ENCODE results near the gene NAALADL2. TPM values are rescaled to one million over a fixed set of nuclear protein-coding genes. Genes with fewer than 3 reads are reported as not detected.
"Not testable (repeated sequence)": the region's sequence is repeated elsewhere in the genome, so short reads cannot be mapped to it uniquely, and the experiment has no call there.

NAALADL2 gene
- total and polyA plus RNA-seq, 2 experiments from 2014 or later = 3.4 to 15.3 TPM

DNA sequence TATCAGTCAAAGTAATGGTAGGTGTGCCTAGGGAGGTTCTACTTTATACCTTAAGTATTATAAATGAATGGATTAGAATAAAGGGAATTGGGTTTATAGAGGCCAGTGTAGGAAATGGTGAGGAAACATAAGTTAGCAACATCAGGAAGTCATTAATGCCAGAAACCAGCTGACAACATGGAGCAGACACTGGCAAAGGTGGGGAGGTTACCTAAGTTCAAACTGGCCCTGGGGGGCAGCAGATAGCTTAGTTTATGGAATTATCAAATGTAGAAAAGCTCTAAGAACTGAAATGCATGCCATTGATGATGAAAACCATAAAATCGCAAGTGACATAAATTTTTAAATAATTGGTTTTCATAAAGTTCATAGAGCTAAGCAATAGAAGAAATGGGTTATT lies 498.6 kb downstream of the NAALADL2 start:
- no peak overlapping the region for H3K4me3 ChIP-seq
- no peak for DNase-seq (ENCODE audit: low spot score)
- H2AFZ ChIP-seq = no peak overlapping the region
- H3K4me2 ChIP-seq = no peak overlapping the region
- no peaks in the 10 kb centered on the region for H3K79me2 ChIP-seq
- H3K27ac ChIP-seq = no peak overlapping the region
- no peaks in the 10 kb centered on the region for H3K9me3 ChIP-seq (ENCODE audit: low read depth)
- H3K36me3 ChIP-seq (replicated peaks; ENCODE audit: insufficient read depth, low read depth) = no peaks in the 10 kb centered on the region
- 92% methylated on average over 1 of the region's 1 CpG for WGBS (ENCODE audit: low lambda C conversion rate, missing lambda C conversion rate)
- no peaks in the 10 kb centered on the region for H3K27me3 ChIP-seq
- TF ChIP-seq EZH2phosphoT487 (IDR thresholded peaks at IDR 0.05; ENCODE audit: low read depth, severe bottlenecking, unreplicated experiment) (no peak), EZH2 (IDR thresholded peaks at IDR 0.05; ENCODE audit: borderline replicate concordance) (no peak), CTCF (IDR thresholded peaks at IDR 0.05; ENCODE audit: poor library complexity) (no peak)
- H3K9me2 ChIP-seq (replicated peaks; ENCODE audit: insufficient read depth) = no peaks in the 10 kb centered on the region
- no peaks in the 10 kb centered on the region for H4K20me1 ChIP-seq (ENCODE audit: insufficient read depth, poor library complexity, severe bottlenecking)
- H3K4me1 ChIP-seq (ENCODE audit: insufficient read depth) = no peaks in the 10 kb centered on the region

GRCh38 chr3:175358935-175359334 lies 499.8 kb downstream of the NAALADL2 start:
- H3K27me3 ChIP-seq = no peaks in the 10 kb centered on the region
- no peak overlapping the region for H3K4me3 ChIP-seq
- TF ChIP-seq EZH2 (IDR thresholded peaks at IDR 0.05; ENCODE audit: borderline replicate concordance) = no peak
- TF ChIP-seq CTCF (IDR thresholded peaks at IDR 0.05; ENCODE audit: poor library complexity) = no peak
- TF ChIP-seq EZH2phosphoT487 (IDR thresholded peaks at IDR 0.05; ENCODE audit: low read depth, severe bottlenecking, unreplicated experiment) = no peak
- no peaks in the 10 kb centered on the region for H3K9me2 ChIP-seq (replicated peaks; ENCODE audit: insufficient read depth)
- no peaks in the 10 kb centered on the region for H3K36me3 ChIP-seq (replicated peaks; ENCODE audit: insufficient read depth, low read depth)
- no peaks in the 10 kb centered on the region for H3K79me2 ChIP-seq
- no peaks in the 10 kb centered on the region for H3K4me1 ChIP-seq (ENCODE audit: insufficient read depth)
- no peak for DNase-seq (ENCODE audit: low spot score)
- no peaks in the 10 kb centered on the region for H3K9me3 ChIP-seq (ENCODE audit: low read depth)
- no peak overlapping the region for H3K27ac ChIP-seq
- H4K20me1 ChIP-seq (ENCODE audit: insufficient read depth, poor library complexity, severe bottlenecking) = no peaks in the 10 kb centered on the region
- H3K4me2 ChIP-seq = no peak overlapping the region
- H2AFZ ChIP-seq = no peak overlapping the region

DNA sequence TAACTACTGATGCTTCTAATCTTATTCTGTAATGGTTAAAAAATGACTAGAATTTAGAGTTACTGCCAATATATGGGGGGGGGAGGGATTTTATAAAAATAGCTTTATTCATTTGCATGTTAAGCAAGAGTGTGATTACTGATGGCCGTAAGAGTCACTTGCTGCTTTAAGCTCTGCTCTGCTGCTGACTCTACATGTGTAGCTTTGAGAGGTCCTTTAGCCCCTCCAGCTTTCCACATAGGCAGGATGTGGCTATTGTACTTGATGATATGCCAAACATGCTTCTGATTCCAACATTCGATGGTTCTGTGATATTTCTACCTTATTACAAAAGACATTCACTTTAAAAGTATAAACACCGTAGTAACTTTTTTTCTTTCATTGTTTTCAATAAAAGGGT lies 511.3 kb downstream of the NAALADL2 start:
- not testable (repeated sequence) for H3K27me3 ChIP-seq; H3K9me2 ChIP-seq (replicated peaks; ENCODE audit: insufficient read depth); H4K20me1 ChIP-seq (ENCODE audit: insufficient read depth, poor library complexity, severe bottlenecking); H3K4me1 ChIP-seq (ENCODE audit: insufficient read depth); H3K4me2 ChIP-seq; H3K36me3 ChIP-seq (replicated peaks; ENCODE audit: insufficient read depth, low read depth); H2AFZ ChIP-seq; H3K79me2 ChIP-seq; H3K9me3 ChIP-seq (ENCODE audit: low read depth); H3K27ac ChIP-seq; H3K4me3 ChIP-seq
- peak; percentile 4 for DNase-seq (ENCODE audit: low spot score)
- 58% methylated on average over 3 of the region's 3 CpGs for WGBS (ENCODE audit: low lambda C conversion rate, missing lambda C conversion rate)

GRCh38 chr3:175371187-175371586 lies 512.1 kb downstream of the NAALADL2 start:
- WGBS (ENCODE audit: low lambda C conversion rate, missing lambda C conversion rate) = 98% methylated on average over 18 of the region's 18 CpGs
- H3K79me2 ChIP-seq; H4K20me1 ChIP-seq (ENCODE audit: insufficient read depth, poor library complexity, severe bottlenecking); H3K36me3 ChIP-seq (replicated peaks; ENCODE audit: insufficient read depth, low read depth); DNase-seq (ENCODE audit: low spot score); H3K4me3 ChIP-seq; H3K9me3 ChIP-seq (ENCODE audit: low read depth); H3K9me2 ChIP-seq (replicated peaks; ENCODE audit: insufficient read depth); H3K27me3 ChIP-seq; H3K4me1 ChIP-seq (ENCODE audit: insufficient read depth); H2AFZ ChIP-seq; H3K27ac ChIP-seq; H3K4me2 ChIP-seq: not testable (repeated sequence)

GRCh38 chr3:175374705-175375104 lies 515.6 kb downstream of the NAALADL2 start:
- H3K36me3 ChIP-seq (replicated peaks; ENCODE audit: insufficient read depth, low read depth) = no peaks in the 10 kb centered on the region
- no peak overlapping the region for H3K4me2 ChIP-seq
- H3K9me2 ChIP-seq (replicated peaks; ENCODE audit: insufficient read depth) = no peaks in the 10 kb centered on the region
- DNase-seq (ENCODE audit: low spot score) = no peak
- H4K20me1 ChIP-seq (ENCODE audit: insufficient read depth, poor library complexity, severe bottlenecking) = no peaks in the 10 kb centered on the region
- 100% methylated on average over 1 of the region's 1 CpG for WGBS (ENCODE audit: low lambda C conversion rate, missing lambda C conversion rate)
- no peaks in the 10 kb centered on the region for H3K9me3 ChIP-seq (ENCODE audit: low read depth)
- no peaks in the 10 kb centered on the region for H3K27me3 ChIP-seq
- no peak overlapping the region for H3K27ac ChIP-seq
- no peaks in the 10 kb centered on the region for H3K79me2 ChIP-seq
- H2AFZ ChIP-seq = no peak overlapping the region
- TF ChIP-seq EZH2 (IDR thresholded peaks at IDR 0.05; ENCODE audit: borderline replicate concordance) = no peak
- TF ChIP-seq EZH2phosphoT487 (IDR thresholded peaks at IDR 0.05; ENCODE audit: low read depth, severe bottlenecking, unreplicated experiment) = no peak
- H3K4me3 ChIP-seq = no peak overlapping the region
- H3K4me1 ChIP-seq (ENCODE audit: insufficient read depth) = no peaks in the 10 kb centered on the region

Measured in hepatocyte (in vitro differentiated cells).